HepG2 (cell line): ENCODE measurements around the gene NOL4L. TPM values are rescaled to one million over a fixed set of nuclear protein-coding genes. Genes with fewer than 3 reads are reported as not detected.

Experiments
- AKAP8 ChIP-seq: sonication (generic); formaldehyde crosslinking; IDR thresholded peaks from 2 replicates; pipeline ENCODE4 v1.5.1; 2020; ENCODE audit warnings: mild to moderate bottlenecking, missing genetic modification reagents
- CTCF ChIP-seq: sonication (generic); formaldehyde crosslinking; IDR thresholded peaks from 2 replicates; pipeline ENCODE4 v1.5.0; 2020; ENCODE audit warnings: mild to moderate bottlenecking, missing genetic modification reagents, moderate library complexity
- GATA4 ChIP-seq: sonication (generic); IDR thresholded peaks from 2 replicates; pipeline ENCODE4 v1.6.1; 2016; ENCODE audit warnings: antibody characterized with exemption, low read depth, borderline replicate concordance
- KDM2A ChIP-seq: sonication (generic); formaldehyde crosslinking; IDR thresholded peaks from 2 replicates; pipeline ENCODE4 v1.4.0; 2020; ENCODE audit warnings: low read depth, missing genetic modification reagents, borderline replicate concordance
- NFKB2 ChIP-seq: sonication (generic); formaldehyde crosslinking; IDR thresholded peaks from 2 replicates; pipeline ENCODE4 v1.4.0; 2020; ENCODE audit warnings: missing genetic modification reagents, borderline replicate concordance
- NKX3-1 ChIP-seq: sonication (generic); formaldehyde crosslinking; IDR thresholded peaks from 2 replicates; pipeline ENCODE4 v1.5.0; 2020; ENCODE audit warnings: missing genetic modification reagents
- SIX4 ChIP-seq: sonication (generic); formaldehyde crosslinking; IDR thresholded peaks from 2 replicates; pipeline ENCODE4 v1.4.0; 2020; ENCODE audit warnings: missing genetic modification reagents
- SMAD9 ChIP-seq: sonication (generic); formaldehyde crosslinking; IDR thresholded peaks from 2 replicates; pipeline ENCODE4 v1.5.1; 2020; ENCODE audit warnings: mild to moderate bottlenecking, missing genetic modification reagents
- SNAPC4 ChIP-seq: sonication (generic); formaldehyde crosslinking; IDR thresholded peaks from 2 replicates; pipeline ENCODE4 v1.4.0; 2020; ENCODE audit warnings: mild to moderate bottlenecking, missing genetic modification reagents
- ZFP1 ChIP-seq: IDR thresholded peaks from 2 replicates; pipeline ENCODE4 v1.6.1; 2016
- ZFYVE20 ChIP-seq: sonication (generic); formaldehyde crosslinking; IDR thresholded peaks from 2 replicates; pipeline ENCODE4 v1.8.0; 2023; ENCODE audit warnings: low read depth, mild to moderate bottlenecking, moderate library complexity, missing genetic modification reagents, borderline replicate concordance
- ZKSCAN1 ChIP-seq: fragments of 150-350 bp; IDR thresholded peaks from 2 replicates; pipeline ENCODE4 v1.6.1; 2014; ENCODE audit warnings: low read length
- ZNF121 ChIP-seq: sonication (generic); formaldehyde crosslinking; IDR thresholded peaks from 2 replicates; pipeline ENCODE4 v1.5.0; 2020; ENCODE audit warnings: mild to moderate bottlenecking, missing genetic modification reagents
- ZNF235 ChIP-seq: sonication (generic); formaldehyde crosslinking; IDR thresholded peaks from 2 replicates; pipeline ENCODE4 v1.8.1; 2023; ENCODE audit warnings: mild to moderate bottlenecking, missing genetic modification reagents, borderline replicate concordance
- polyA plus RNA-seq, 8 experiments: library from polyadenylated mRNA; depleted of rRNA in 3 of 8; stranded (reverse) in 7 of 8; unstranded in 1 of 8; fragments of >200 nt; fragmentation: Illumina TruSeq in 4 of 8; extraction: Trizol in 4 of 8; gene quantifications; 2 replicates each; pipeline versions ENCODE4 v1.2.1 to v1.2.3, GENCODE V29; 2011 to 2016; ENCODE audit warnings: low read depth in 4 of 8, missing spikeins in 1 of 8, mixed read lengths in 1 of 8; ENCODE audit not compliant: insufficient read depth in 1 of 8
- total RNA-seq, 5 experiments: library from RNA; depleted of rRNA; stranded (reverse); fragments of >200 nt; fragmentation: Illumina TruSeq; extraction: Trizol; gene quantifications; 2 replicates each; pipeline ENCODE4 v1.2.3, GENCODE V29; 2016; ENCODE audit warnings: low read depth in 1 of 5
- TF ChIP-seq, protein P1 (sequence below): sonication (generic); formaldehyde crosslinking; conservative IDR thresholded peaks from 2 replicates; pipeline ENCODE4 v1.8.0; 2022; ENCODE audit warnings: low read depth, missing genetic modification reagents
- TF ChIP-seq, protein P2 (sequence below): sonication (generic); formaldehyde crosslinking; IDR thresholded peaks from 2 replicates; pipeline ENCODE4 v1.4.0; 2020; ENCODE audit warnings: mild to moderate bottlenecking, missing genetic modification reagents
- TF ChIP-seq, protein P3 (sequence below): sonication (generic); formaldehyde crosslinking; IDR thresholded peaks from 2 replicates; pipeline ENCODE4 v1.5.1; 2020; ENCODE audit warnings: missing genetic modification reagents, mild to moderate bottlenecking, borderline replicate concordance

NOL4L gene
- total and polyA plus RNA-seq, 2 of the 13 experiments (the other 11 are each of a cell fraction or from before 2014, with no cell fraction given) = 16.6 to 35.4 TPM

DNA sequence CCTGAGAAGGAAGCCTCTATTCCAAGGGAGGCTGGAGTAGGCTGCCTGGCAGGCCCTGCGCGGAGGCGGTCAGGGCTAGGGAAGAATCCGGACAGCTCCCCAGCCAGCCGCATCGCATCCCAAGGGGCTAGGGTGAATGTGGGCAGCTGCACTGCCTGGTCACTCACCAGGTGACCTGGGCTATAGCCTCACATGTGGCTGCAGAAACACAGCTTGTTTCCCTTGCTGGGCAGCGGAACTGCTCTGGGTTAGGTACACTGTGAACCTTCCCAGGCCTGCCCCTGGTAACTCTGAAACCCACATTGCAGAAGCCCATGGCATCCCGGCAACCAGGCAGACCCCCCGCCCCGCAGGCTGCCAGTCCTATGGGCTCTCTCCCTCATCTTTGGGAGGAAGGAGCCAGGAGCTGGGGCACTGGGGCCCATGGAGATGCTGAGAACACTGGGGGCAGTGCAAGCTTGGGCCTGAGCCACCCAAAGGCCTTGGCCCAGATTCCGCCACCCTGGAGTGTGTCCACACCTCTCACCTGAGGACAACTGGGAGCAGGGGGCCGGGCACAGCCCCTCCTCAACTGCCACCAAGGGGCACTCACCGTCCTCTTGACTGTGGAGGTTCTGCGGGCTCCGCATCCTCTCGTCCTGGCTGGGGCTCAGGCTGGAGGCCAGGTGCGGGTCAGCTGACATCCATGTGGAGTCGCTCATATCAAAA lies 111.0 kb downstream of the NOL4L start (continued):
- TF ChIP-seq CTCF (peak; percentile 23; the same call in 1 of the 2 replicates), ZNF121 (no peak), ZFP1 (CRISPR knock-in tag) (no peak), GATA4 (no peak), KDM2A (CRISPR knock-in tag) (no peak; the same call in 1 of the 2 replicates), ZFYVE20 (CRISPR knock-in tag) (no peak), NKX3-1 (CRISPR knock-in tag) (no peak), AKAP8 (CRISPR knock-in tag) (no peak), SMAD9 (no peak), ZKSCAN1 (no peak), ZNF235 (CRISPR knock-in tag) (peak; percentile 77; the same call in 1 of the 2 replicates), NFKB2 (CRISPR knock-in tag) (no peak), SIX4 (no peak), SNAPC4 (CRISPR knock-in tag) (no peak; the same call in none of the 2 replicates)
- TF ChIP-seq, protein P1, sequence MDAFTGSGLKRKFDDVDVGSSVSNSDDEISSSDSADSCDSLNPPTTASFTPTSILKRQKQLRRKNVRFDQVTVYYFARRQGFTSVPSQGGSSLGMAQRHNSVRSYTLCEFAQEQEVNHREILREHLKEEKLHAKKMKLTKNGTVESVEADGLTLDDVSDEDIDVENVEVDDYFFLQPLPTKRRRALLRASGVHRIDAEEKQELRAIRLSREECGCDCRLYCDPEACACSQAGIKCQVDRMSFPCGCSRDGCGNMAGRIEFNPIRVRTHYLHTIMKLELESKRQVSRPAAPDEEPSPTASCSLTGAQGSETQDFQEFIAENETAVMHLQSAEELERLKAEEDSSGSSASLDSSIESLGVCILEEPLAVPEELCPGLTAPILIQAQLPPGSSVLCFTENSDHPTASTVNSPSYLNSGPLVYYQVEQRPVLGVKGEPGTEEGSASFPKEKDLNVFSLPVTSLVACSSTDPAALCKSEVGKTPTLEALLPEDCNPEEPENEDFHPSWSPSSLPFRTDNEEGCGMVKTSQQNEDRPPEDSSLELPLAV (CRISPR knock-in tag) = no peak
- TF ChIP-seq, protein P2, sequence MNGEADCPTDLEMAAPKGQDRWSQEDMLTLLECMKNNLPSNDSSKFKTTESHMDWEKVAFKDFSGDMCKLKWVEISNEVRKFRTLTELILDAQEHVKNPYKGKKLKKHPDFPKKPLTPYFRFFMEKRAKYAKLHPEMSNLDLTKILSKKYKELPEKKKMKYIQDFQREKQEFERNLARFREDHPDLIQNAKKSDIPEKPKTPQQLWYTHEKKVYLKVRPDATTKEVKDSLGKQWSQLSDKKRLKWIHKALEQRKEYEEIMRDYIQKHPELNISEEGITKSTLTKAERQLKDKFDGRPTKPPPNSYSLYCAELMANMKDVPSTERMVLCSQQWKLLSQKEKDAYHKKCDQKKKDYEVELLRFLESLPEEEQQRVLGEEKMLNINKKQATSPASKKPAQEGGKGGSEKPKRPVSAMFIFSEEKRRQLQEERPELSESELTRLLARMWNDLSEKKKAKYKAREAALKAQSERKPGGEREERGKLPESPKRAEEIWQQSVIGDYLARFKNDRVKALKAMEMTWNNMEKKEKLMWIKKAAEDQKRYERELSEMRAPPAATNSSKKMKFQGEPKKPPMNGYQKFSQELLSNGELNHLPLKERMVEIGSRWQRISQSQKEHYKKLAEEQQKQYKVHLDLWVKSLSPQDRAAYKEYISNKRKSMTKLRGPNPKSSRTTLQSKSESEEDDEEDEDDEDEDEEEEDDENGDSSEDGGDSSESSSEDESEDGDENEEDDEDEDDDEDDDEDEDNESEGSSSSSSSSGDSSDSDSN (CRISPR knock-in tag) = 0 out of 2 replicates have a peak, but pooled peaks have one; percentile 3
- TF ChIP-seq, protein P3, sequence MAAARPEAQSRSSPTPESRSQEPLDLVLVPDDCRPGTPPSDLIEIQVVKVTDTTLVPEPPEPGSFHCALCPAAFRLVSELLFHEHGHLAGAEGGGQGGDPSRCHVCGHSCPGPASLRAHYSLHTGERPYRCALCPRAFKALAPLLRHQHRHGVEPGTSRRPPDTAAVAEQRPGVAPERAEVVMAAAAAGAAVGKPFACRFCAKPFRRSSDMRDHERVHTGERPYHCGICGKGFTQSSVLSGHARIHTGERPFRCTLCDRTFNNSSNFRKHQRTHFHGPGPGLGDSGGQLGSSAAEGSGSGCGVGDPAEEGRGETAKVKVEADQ (CRISPR knock-in tag) = no peak
